HepG2 (cell line): Measurements from ENCODE around the gene PCDHGA6. TPM values are rescaled to one million over a fixed set of nuclear protein-coding genes. Genes with fewer than 3 reads are reported as not detected.

Experiments
- ATAC-seq: fragments of 200-7000 bp; cut with Tn5 transposase; 3 replicates; pipeline ENCODE4 v1.9.1; 2020; ENCODE audit warnings: mild to moderate bottlenecking, moderate library complexity
- BruUV-seq: library from RNA; stranded (reverse); fragments of 400-500 nt; replicated peaks from 2 replicates; lab custom pipeline; 2021; lab: Mats Ljungman, UMichigan
- CTCF ChIA-PET: fragments of 300-600 bp; formaldehyde crosslinking; extraction: SDS; loops from one replicate; lab custom pipeline; 2021; ENCODE audit warnings: low total read pairs, inconsistent platforms, low intra/inter-chr PET ratio; lab: Yijun Ruan, JAX
- POLR2A ChIA-PET: fragments of 350-600 bp; sonication (Branson Sonifier 250); formaldehyde crosslinking; loops from one replicate; lab custom pipeline; 2020; ENCODE audit warnings: antibody characterized with exemption, inconsistent platforms; lab: Yijun Ruan, JAX
- DNase-seq: peaks from one replicate; pipeline ENCODE4 v3.0.0-alpha.2; 2015; ENCODE audit warnings: low spot score
- FAIRE-seq: peaks from 3 replicates; lab custom pipeline; 2011; peaks lifted over from hg19 to GRCh38; lab: Jason Lieb, UNC
- H2AFZ ChIP-seq: one replicate; pipeline ENCODE4 v1.6.1; 2011; ENCODE audit warnings: low read length, inconsistent platforms
- H3K27ac ChIP-seq: fragments of 300-600 bp; 3 replicates; pipeline ENCODE4 v1.8.0; 2011; ENCODE audit warnings: mixed run types, mild to moderate bottlenecking, mixed read lengths, low read length, inconsistent platforms; ENCODE audit not compliant: insufficient read depth; ENCODE audit errors: extremely low read length
- H3K27me3 ChIP-seq, 2 experiments: fragments of 200-600 bp in 1 of 2; 2 replicates in 1 of 2; 3 replicates in 1 of 2; pipeline versions ENCODE4 v1.6.0 to v1.8.0; 2011; ENCODE audit warnings: low read length in 2 of 2, mild to moderate bottlenecking in 2 of 2, moderate library complexity in 2 of 2, inconsistent platforms in 1 of 2; ENCODE audit not compliant: insufficient read depth in 2 of 2, control insufficient read depth in 1 of 2
- H3K36me3 ChIP-seq, 2 experiments: fragments of 200-600 bp in 1 of 2; replicated peaks in 1 of 2; 2 replicates in 1 of 2; 3 replicates in 1 of 2; pipeline versions ENCODE4 v1.5.1 to v1.8.0; 2011; ENCODE audit warnings: low read length in 2 of 2, inconsistent platforms in 1 of 2; ENCODE audit not compliant: insufficient read depth in 2 of 2, control insufficient read depth in 1 of 2
- H3K4me1 ChIP-seq: 2 replicates; pipeline ENCODE4 v1.5.1; 2012; ENCODE audit warnings: low read length, inconsistent platforms; ENCODE audit not compliant: insufficient read depth
- H3K4me2 ChIP-seq: 2 replicates; pipeline ENCODE4 v1.6.0; 2011; ENCODE audit warnings: low read depth, low read length, inconsistent platforms
- H3K4me3 ChIP-seq, 3 experiments: fragments of 200-600 bp in 1 of 3; sonication (generic), shearing (Covaris generic) in 1 of 3; replicated peaks in 1 of 3; 2 replicates each; pipeline ENCODE4 v1.5.1; 2011 to 2016; ENCODE audit warnings: low read length in 3 of 3, inconsistent platforms in 2 of 3, low read depth in 2 of 3, mild to moderate bottlenecking in 2 of 3, control low read depth in 1 of 3, mixed read lengths in 1 of 3; ENCODE audit not compliant: insufficient read depth in 1 of 3
- H3K79me2 ChIP-seq: one replicate; pipeline ENCODE4 v1.6.1; 2011; ENCODE audit warnings: low read length, inconsistent platforms; ENCODE audit not compliant: insufficient read depth
- H3K9ac ChIP-seq: 2 replicates; pipeline ENCODE4 v1.6.0; 2011; ENCODE audit warnings: mild to moderate bottlenecking, low read depth, low read length, inconsistent platforms; ENCODE audit not compliant: insufficient read depth
- H3K9me3 ChIP-seq: 2 replicates; pipeline ENCODE4 v1.5.1; 2012; ENCODE audit warnings: mild to moderate bottlenecking, low read length
- H4K20me1 ChIP-seq: 2 replicates; pipeline ENCODE4 v1.6.0; 2011; ENCODE audit warnings: inconsistent platforms, mild to moderate bottlenecking, low read length, moderate library complexity; ENCODE audit not compliant: insufficient read depth
- GMEB1 ChIP-seq: sonication (generic); formaldehyde crosslinking; IDR thresholded peaks from 2 replicates; pipeline ENCODE4 v1.5.1; 2020; ENCODE audit warnings: missing genetic modification reagents, mild to moderate bottlenecking, borderline replicate concordance
- MAZ ChIP-seq, 2 experiments: sonication (generic) in 1 of 2; formaldehyde crosslinking in 1 of 2; IDR thresholded peaks; 2 replicates each; pipeline versions ENCODE4 v1.5.0 to v1.6.1; 2012 to 2020; ENCODE audit warnings: low read depth in 2 of 2, mild to moderate bottlenecking in 2 of 2, borderline replicate concordance in 1 of 2, improper control_type of control experiment in 1 of 2, low read length in 1 of 2, missing genetic modification reagents in 1 of 2, moderate library complexity in 1 of 2
- NKX3-1 ChIP-seq: sonication (generic); formaldehyde crosslinking; IDR thresholded peaks from 2 replicates; pipeline ENCODE4 v1.5.0; 2020; ENCODE audit warnings: missing genetic modification reagents
- PAWR ChIP-seq: sonication (generic); formaldehyde crosslinking; IDR thresholded peaks from 2 replicates; pipeline ENCODE4 v1.4.0; 2020; ENCODE audit warnings: missing genetic modification reagents, mild to moderate bottlenecking, borderline replicate concordance
- TBP ChIP-seq: sonication (generic); formaldehyde crosslinking; IDR thresholded peaks from 2 replicates; pipeline ENCODE4 v1.5.0; 2020; ENCODE audit warnings: missing genetic modification reagents
- ZNF234 ChIP-seq: sonication (generic); formaldehyde crosslinking; conservative IDR thresholded peaks from 2 replicates; pipeline ENCODE4 v1.5.1; 2020; ENCODE audit warnings: mild to moderate bottlenecking, missing genetic modification reagents
- ZNF253 ChIP-seq: sonication (generic); formaldehyde crosslinking; IDR thresholded peaks from 2 replicates; pipeline ENCODE4 v1.8.0; 2022; ENCODE audit warnings: mild to moderate bottlenecking, missing genetic modification reagents, borderline replicate concordance
- ZNF337 ChIP-seq: sonication (generic); formaldehyde crosslinking; IDR thresholded peaks from 2 replicates; pipeline ENCODE4 v1.5.1; 2020; ENCODE audit warnings: missing genetic modification reagents, low read depth, mild to moderate bottlenecking, borderline replicate concordance
- ZNF615 ChIP-seq: sonication (generic); formaldehyde crosslinking; IDR thresholded peaks from 2 replicates; pipeline ENCODE4 v1.5.0; 2020; ENCODE audit warnings: mild to moderate bottlenecking, missing genetic modification reagents, borderline replicate concordance
- ZNF766 ChIP-seq: sonication (generic); formaldehyde crosslinking; IDR thresholded peaks from 2 replicates; pipeline ENCODE4 v1.5.0; 2020; ENCODE audit warnings: missing genetic modification reagents, borderline replicate concordance
- WGBS: methylation state at CpG from one replicate; pipeline ENCODE4 v1.1.6; 2017; ENCODE audit warnings: low lambda C conversion rate; 5-methylcytosine and 5-hydroxymethylcytosine counted together
- in situ Hi-C: cut with HindIII; loops from 2 replicates; pipeline ENCODE4 v1.10.0; 2017; ENCODE audit warnings: low pct_unique_long_range_greater_than_20kb; ENCODE audit not compliant: extremely low pct_ligation_motif_present
- intact Hi-C: fragments of 100-400 bp; cut with micrococcal nuclease; formaldehyde crosslinking; loops from one replicate; pipeline ENCODE4 v1.10.0; 2022; ENCODE audit not compliant: unreplicated experiment
- polyA plus RNA-seq, 8 experiments: library from polyadenylated mRNA; depleted of rRNA in 3 of 8; stranded (reverse) in 7 of 8; unstranded in 1 of 8; fragments of >200 nt; fragmentation: Illumina TruSeq in 4 of 8; extraction: Trizol in 4 of 8; gene quantifications; 2 replicates each; pipeline versions ENCODE4 v1.2.1 to v1.2.3, GENCODE V29; 2011 to 2016; ENCODE audit warnings: low read depth in 4 of 8, missing spikeins in 1 of 8, mixed read lengths in 1 of 8; ENCODE audit not compliant: insufficient read depth in 1 of 8
- total RNA-seq, 5 experiments: library from RNA; depleted of rRNA; stranded (reverse); fragments of >200 nt; fragmentation: Illumina TruSeq; extraction: Trizol; gene quantifications; 2 replicates each; pipeline ENCODE4 v1.2.3, GENCODE V29; 2016; ENCODE audit warnings: low read depth in 1 of 5
- TF ChIP-seq, protein P1 (sequence below): sonication (generic); formaldehyde crosslinking; IDR thresholded peaks from 2 replicates; pipeline ENCODE4 v1.4.0; 2020; ENCODE audit warnings: missing genetic modification reagents, mild to moderate bottlenecking, borderline replicate concordance

Gene PCDHGA6
- total and polyA plus RNA-seq, 2 of the 13 experiments (the other 11 are each of a cell fraction or from before 2014, with no cell fraction given): 0.33 to 0.51 TPM

DNA sequence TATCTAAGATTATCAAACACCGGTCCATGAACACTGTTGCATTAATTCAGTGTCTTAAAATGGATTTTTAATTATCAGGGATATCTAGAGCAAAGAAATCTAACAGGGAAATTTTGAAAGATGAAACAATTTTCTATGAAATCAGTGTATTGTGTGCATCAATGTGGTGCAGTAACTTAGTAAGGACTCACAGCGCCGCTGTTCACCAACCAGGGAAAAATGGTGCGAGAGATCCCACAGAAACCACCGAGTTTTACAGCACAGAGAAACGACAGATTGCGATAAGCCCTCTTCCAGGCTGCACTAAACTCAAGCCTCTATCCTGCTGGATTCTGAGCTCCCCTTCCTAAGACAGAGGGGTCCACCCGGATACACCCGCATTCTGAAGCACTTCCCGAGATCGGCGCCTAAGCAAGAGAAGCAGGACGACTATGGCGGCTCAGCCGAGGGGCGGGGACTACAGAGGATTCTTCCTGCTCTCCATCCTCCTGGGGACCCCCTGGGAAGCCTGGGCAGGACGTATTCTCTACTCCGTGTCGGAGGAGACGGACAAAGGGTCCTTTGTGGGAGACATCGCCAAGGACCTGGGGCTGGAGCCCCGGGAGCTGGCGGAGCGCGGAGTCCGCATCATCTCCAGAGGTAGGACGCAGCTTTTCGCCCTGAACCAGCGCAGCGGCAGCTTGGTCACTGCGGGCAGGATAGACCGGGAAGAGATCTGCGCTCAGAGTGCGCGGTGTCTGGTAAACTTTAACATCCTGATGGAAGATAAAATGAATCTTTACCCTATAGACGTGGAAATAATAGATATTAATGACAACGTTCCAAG, 9.0 kb downstream of the PCDHGA6 start, which contains the start of gene PCDHGA7:
Gene PCDHGA7 (plus strand): TSS at position 274 of the 826 bp plus-strand sequence. CDS start 158 bp downstream, at position 432.
- Histone ChIP-seq H2AFZ (no peak within 1 kb of the TSS), H3K9ac (no peak within 1 kb of the TSS), H3K4me1 (no peaks in the 10 kb centered on the region)
- no TSS peak for BruUV-seq
- 75% methylated on average over 37 of the region's 37 CpGs for WGBS
- CTCF ChIA-PET: no interaction called here
- no peak for TF ChIP-seq ZNF234 (CRISPR knock-in tag)
- no peak for TF ChIP-seq PAWR (CRISPR knock-in tag)
- TF ChIP-seq ZNF337: no peak
- TF ChIP-seq NKX3-1 (CRISPR knock-in tag): no peak
- TF ChIP-seq ZNF253 (CRISPR knock-in tag): no peak
- TF ChIP-seq, all 625 proteins: peak for 0
- no peaks in the 10 kb centered on the region; the same call in 1 of the 2 replicates for H3K9me3 ChIP-seq
- no peak within 1 kb of the TSS for H3K4me2 ChIP-seq
- H3K79me2 ChIP-seq: no peaks in the 10 kb centered on the region
- ATAC-seq: no peak
- H4K20me1 ChIP-seq: no peaks in the 10 kb centered on the region
- no peak for FAIRE-seq
- DNase-seq: no peak
- H3K4me3 ChIP-seq: no peak within 1 kb of the TSS
- in situ Hi-C loops: no loop called here
- POLR2A ChIA-PET: no interaction called here
- H3K36me3 ChIP-seq: no peaks in the 10 kb centered on the region
- intact Hi-C loops: no loop called here
- H3K27me3 ChIP-seq: no peaks in the 10 kb centered on the region
- H3K27ac ChIP-seq: no peak within 1 kb of the TSS

DNA sequence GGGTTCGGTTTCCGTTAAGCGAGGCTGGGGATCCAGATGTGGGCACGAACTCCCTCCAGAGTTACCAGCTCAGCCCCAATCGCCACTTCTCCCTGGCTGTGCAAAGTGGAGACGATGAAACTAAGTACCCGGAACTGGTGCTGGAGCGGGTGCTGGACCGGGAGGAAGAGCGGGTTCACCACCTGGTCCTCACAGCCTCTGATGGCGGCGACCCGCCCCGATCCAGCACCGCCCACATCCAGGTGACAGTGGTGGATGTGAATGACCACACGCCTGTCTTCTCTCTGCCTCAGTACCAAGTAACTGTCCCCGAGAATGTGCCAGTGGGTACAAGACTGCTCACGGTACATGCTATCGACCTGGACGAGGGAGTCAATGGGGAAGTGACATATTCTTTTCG, 9.7 kb downstream of the PCDHGA6 start:
- Histone ChIP-seq H2AFZ (no peak overlapping the region), H3K79me2 (no peaks in the 10 kb centered on the region), H3K4me2 (no peak overlapping the region), H3K4me1 (peaks cover 1% of the 10 kb centered on the region; the same call in 1 of the 2 replicates), H3K27me3 (no peaks in the 10 kb centered on the region), H3K36me3 (no peaks in the 10 kb centered on the region), H3K27ac (no peak overlapping the region), H3K9me3 (no peaks in the 10 kb centered on the region; the same call in 1 of the 2 replicates), H3K9ac (no peak overlapping the region), H3K4me3 (no peak overlapping the region), H4K20me1 (no peaks in the 10 kb centered on the region)
- in situ Hi-C loops (no loop called here), intact Hi-C loops (no loop called here)
- BruUV-seq: no TSS peak
- DNase-seq (no peak), FAIRE-seq (no peak), ATAC-seq (no peak)
- POLR2A ChIA-PET: no interaction called here
- WGBS: 68% methylated on average over 17 of the region's 21 CpGs
- CTCF ChIA-PET: no interaction called here
- TF ChIP-seq ZNF766 (CRISPR knock-in tag) (no peak), PAWR (CRISPR knock-in tag) (no peak), GMEB1 (CRISPR knock-in tag) (no peak), ZNF615 (no peak), TBP (no peak), MAZ (IDR thresholded peaks at IDR 0.05; ENCODE audit: borderline replicate concordance, low read depth, low read length) (no peak), MAZ (CRISPR knock-in tag; IDR thresholded peaks at IDR 0.05; ENCODE audit: low read depth) (no peak)
- TF ChIP-seq, protein P1, sequence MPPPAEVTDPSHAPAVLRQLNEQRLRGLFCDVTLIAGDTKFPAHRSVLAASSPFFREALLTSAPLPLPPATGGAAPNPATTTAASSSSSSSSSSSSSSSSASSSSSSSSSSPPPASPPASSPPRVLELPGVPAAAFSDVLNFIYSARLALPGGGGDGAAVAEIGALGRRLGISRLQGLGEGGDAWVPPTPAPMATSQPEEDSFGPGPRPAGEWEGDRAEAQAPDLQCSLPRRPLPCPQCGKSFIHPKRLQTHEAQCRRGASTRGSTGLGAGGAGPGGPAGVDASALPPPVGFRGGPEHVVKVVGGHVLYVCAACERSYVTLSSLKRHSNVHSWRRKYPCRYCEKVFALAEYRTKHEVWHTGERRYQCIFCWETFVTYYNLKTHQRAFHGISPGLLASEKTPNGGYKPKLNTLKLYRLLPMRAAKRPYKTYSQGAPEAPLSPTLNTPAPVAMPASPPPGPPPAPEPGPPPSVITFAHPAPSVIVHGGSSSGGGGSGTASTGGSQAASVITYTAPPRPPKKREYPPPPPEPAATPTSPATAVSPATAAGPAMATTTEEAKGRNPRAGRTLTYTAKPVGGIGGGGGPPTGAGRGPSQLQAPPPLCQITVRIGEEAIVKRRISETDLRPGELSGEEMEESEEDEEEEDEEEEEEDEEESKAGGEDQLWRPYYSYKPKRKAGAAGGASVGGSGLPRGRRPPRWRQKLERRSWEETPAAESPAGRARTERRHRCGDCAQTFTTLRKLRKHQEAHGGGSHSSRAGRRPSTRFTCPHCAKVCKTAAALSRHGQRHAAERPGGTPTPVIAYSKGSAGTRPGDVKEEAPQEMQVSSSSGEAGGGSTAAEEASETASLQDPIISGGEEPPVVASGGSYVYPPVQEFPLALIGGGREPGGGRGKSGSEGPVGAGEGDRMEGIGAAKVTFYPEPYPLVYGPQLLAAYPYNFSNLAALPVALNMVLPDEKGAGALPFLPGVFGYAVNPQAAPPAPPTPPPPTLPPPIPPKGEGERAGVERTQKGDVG (CRISPR knock-in tag): no peak
